GM23248 (cell line): ENCODE results near the gene CEP95.

Source experiments
- EZH2 ChIP-seq: fragments of 200-600 bp; sonication (generic); IDR thresholded peaks from 2 replicates; pipeline ENCODE4 v1.6.1; 2018; ENCODE audit warnings: antibody characterized with exemption, mild to moderate bottlenecking; ENCODE audit not compliant: insufficient read depth, poor library complexity, severe bottlenecking
- EZH2phosphoT487 ChIP-seq: fragments of 200-600 bp; sonication (generic); IDR thresholded peaks from 2 replicates; pipeline ENCODE4 v1.6.1; 2018; ENCODE audit warnings: antibody characterized with exemption, moderate library complexity, mild to moderate bottlenecking, low read depth; ENCODE audit not compliant: insufficient read depth

DNA sequence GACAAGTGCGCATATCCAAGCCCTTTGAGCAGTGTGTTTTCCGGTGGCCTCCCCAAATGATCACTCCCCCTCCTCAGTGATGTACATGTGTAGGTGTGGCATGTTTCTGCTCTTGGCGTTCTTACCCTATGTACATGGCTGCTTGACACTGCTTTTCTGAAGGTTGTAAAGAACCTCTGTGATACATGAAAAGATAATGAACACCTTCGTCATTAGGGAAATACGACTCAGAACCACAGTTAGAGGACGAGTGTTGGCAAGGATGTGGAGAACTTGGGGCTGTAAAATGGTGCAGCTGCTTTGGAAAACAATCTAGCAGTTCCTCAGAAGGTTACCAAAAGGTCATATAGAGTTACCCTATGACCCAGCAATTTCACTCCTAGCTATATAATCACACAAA is 28.6 kb downstream of the CEP95 start:
- TF ChIP-seq EZH2 (no peak), EZH2phosphoT487 (no peak)
